Activated CD8-positive, alpha-beta memory T cell treated with anti-CD3 and anti-CD28 coated beads for 48 hours (primary cell): ENCODE results near the gene CADPS2.

Source experiments
- DNase-seq, 3 experiments: peaks; one replicate each; pipeline ENCODE4 v3.0.0-alpha.2; 2020; ENCODE audit warnings: low read depth in 2 of 3, low spot score in 2 of 3

Gene CADPS2

GRCh38 chr7:122618585-122619189 lies 267.6 kb downstream of the CADPS2 start:
- DNase-seq: no peak

GRCh38 chr7:122616951-122617350 lies 269.3 kb downstream of the CADPS2 start:
- DNase-seq: no peak

GRCh38 chr7:122605929-122606328 lies 280.3 kb downstream of the CADPS2 start:
- no peak for DNase-seq

GRCh38 chr7:122604251-122604650 lies 282.0 kb downstream of the CADPS2 start:
- DNase-seq: no peak

GRCh38 chr7:122602800-122603199 lies 283.5 kb downstream of the CADPS2 start:
- DNase-seq: no peak

GRCh38 chr7:122600630-122601029 lies 285.6 kb downstream of the CADPS2 start:
- DNase-seq: no peak

DNA sequence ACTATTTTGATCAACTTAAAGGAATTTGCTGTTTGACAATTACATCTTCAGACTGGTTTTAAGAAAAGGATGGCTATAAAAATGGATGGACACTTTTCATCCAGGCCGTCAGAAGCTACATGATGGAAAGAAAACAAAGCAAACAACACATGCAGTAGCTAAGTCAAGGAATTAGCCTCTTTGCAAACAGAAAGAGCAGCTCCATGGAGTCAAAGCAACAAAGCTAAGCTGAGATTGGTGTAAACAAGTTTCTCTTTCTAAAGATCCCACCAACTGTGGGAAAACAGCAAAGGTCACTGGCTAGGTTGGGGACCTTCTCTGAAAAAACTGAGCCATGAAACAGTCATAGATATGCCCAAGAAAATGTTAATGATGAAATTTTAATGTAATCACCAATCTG lies 286.2 kb downstream of the CADPS2 start:
- DNase-seq: no peak

GRCh38 chr7:122597277-122597676 lies 289.0 kb downstream of the CADPS2 start:
- no peak for DNase-seq

DNA sequence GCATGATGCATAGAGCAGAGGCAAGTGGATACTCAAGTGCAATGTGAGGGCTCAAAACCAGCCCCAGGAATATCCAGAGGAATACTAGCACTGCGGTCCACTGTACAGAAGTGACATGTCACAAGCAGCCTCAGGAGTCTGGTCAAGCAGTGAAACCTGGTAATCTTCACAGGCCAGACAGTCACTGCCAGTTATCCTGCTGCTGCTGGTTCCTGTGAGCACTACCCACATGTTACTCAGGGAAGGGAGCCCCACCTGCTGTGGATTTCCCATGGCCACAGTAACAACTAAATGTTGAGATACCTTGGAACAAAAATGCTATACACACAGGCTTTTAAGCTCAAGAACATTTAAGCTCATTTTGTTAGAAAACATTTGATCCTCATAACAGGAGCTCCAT lies 290.4 kb downstream of the CADPS2 start:
- DNase-seq: no peak

DNA sequence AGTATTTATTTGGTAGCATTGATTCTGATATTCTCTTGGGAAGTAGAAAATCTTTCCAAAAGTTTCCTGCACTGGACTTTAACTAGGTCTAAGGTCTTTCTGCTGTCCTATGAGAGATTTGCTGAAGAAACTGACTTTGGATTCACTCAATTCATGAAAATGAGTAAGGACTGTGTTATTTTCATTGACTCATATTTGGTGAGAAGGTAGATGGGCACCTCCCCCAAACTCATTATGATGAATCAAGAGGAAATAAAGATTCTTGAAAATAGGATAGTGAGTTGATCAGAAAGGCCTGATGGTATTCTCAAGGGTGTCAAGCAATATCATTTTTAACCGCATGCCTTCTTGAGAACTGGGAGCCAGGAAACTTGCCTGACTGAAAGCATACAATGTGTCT lies 297.6 kb downstream of the CADPS2 start:
- no peak for DNase-seq

DNA sequence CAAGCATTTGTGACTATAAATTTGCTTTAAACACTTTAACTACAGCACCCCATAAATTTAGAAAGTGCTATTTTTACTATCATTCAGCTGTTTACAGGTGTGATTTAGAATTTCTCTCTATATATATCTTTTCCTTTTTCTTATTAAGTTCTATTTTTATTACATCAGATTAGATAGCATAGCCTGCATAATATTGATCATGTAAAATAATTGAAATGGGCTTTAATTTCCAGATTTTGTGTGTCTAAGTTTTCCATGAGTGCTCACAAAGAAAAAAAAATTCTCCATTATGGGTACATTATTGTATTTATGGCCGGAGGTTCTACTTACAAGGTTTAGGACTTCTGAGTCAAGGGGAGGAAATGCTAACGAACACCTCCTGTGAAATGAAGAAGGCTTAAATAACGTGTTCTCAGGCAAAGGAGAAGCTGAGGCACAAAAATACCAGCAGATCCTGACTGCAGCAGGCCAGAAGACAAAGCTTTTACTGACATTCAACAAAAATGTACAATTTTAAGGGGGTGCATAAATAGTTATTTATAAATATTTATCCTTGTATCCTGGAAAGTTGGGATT lies 301.5 kb downstream of the CADPS2 start:
- no peak for DNase-seq

DNA sequence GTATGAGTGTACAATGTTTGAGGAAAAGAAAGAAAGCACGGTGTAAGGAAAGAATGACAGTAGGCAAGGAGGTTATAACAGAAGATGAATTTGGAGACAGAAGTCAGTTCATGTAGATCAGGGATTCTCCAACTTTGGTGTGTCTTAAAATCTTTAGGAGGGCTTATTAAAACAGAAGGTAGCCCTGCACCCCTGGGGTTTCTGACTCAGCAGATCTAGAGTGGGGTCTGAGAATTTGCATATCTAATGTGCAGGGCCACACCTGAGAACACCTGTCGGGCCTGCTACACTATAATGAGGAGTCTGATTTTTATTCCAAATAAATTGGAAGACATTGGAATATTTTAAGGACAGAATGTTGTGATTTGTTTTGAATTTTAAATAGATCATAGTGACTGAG lies 307.9 kb downstream of the CADPS2 start:
- no peak for DNase-seq

DNA sequence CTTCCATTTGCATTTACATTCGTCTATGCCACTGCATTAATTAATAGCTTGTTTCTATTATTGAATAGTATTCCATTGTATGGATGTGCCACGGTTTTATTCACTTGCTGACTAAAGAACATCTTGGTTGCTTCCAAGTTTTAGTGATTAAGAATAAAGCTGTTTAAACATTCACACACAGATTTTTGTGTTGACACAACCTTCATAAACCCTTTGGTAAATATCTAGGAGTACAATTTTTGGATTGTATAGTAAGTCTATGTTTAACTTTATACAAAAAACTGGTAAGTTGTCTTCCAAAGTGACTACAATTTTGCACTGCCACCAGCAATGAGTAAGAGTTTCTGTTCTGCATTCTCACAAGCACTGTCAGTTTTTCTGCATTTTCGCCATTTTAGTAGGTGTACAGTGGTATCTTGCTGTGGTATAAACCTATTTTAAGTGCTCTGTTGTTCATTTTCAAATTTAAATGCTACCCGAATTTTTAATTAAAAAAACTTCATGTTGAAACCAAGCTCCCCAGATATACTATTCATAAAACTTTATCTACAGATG lies 308.7 kb downstream of the CADPS2 start:
- DNase-seq: no peak

GRCh38 chr7:122572706-122573105 lies 313.6 kb downstream of the CADPS2 start:
- DNase-seq: no peak

GRCh38 chr7:122561326-122561725 lies 324.9 kb downstream of the CADPS2 start:
- no peak for DNase-seq

- DNase-seq: no peak
Measured at GRCh38 chr7:122556873-122557542, 329.3 kb downstream of the CADPS2 start.

DNA sequence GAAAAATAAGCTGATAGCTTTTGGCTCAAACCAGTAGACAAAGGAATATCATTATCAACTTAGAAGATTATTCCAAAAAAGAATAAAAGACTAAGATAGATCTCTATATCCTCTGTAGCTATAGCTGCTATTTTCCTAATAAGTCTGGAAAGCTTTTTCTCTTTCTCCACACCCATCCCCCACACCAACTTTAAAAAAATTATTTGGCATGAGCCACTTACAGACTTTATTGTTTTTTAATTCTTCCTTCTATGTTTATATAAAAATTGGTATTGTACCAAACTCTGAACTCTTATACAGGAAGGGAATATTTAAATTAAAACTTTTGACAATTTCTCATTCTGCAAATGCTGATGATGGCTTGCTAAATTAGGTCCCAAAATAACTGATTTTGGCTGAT lies 330.0 kb downstream of the CADPS2 start:
- DNase-seq: no peak

GRCh38 chr7:122553761-122554160 lies 332.5 kb downstream of the CADPS2 start:
- no peak for DNase-seq

DNA sequence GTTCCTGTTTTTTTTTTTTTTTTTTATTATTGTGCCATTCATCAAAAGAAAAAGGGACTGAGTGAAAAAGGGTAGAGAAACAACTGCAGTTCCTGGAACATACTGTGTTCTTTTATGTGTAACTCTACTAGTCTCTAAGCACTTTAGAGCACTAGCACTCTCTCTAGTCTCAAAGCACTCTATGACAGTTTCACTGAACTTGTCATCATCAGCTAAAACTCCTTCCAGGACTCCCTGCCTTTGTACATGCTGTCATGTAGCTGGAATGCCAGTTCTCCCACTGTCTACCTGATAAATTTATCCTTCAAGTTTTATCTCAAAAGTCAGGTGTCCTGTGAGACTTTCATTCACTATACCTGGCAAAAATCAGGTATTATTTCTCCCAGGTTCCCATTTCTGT lies 333.5 kb downstream of the CADPS2 start:
- DNase-seq: no peak

GRCh38 chr7:122550545-122550944 lies 335.7 kb downstream of the CADPS2 start:
- no peak for DNase-seq

DNA sequence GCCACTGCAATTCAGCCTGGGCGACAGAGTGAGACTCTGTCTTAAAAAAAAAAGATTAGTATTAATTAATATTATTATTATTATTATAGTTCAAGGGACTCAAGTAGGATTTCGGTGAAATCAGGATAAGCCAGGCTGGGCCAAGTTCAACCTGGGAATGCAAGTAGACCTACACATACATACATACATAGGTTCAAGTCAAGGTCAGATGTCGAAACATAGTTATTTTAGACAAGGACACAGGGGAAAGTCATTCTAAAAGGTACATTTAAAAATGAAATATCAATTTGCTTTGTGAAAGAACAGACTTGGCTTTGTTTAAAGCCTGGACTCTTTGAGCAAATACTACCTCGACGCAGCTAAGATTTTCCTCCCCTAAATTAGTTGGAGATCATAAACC lies 336.7 kb downstream of the CADPS2 start:
- DNase-seq: no peak

- no peak for DNase-seq
Measured at GRCh38 chr7:122546496-122546895, 339.8 kb downstream of the CADPS2 start.

- DNase-seq: no peak
Measured at GRCh38 chr7:122544463-122544862, 341.8 kb downstream of the CADPS2 start.
